Left forelimb (tissue), 1 donor: ENCODE measurements around the gene AOPEP.
"Not testable (repeated sequence)": the region's sequence is repeated elsewhere in the genome, so short reads cannot be mapped to it uniquely, and the experiment has no call there.

Experiments used
- DNase-seq: peaks from one replicate; pipeline ENCODE4 v3.0.0-alpha.2; 2018; ENCODE audit warnings: low spot score

Gene AOPEP

DNA sequence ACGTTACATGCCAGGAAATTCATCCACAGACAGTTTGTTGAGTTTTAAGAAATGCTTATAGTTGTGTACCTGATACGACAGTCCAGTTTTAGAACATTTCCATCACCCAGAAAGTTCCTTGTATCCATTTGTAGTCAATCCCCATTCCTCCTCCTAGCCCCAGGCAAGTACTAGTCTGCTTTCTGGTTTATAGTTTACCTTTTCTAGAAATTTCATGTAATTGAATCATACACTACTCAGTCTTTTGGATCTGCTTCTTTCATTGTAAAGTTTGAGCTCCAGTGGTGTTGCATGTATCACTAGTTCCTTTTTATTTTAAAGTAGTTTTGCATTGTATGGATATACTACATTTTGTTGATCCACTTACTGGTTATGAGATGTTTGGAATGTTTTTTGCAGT, 291.2 kb downstream of the AOPEP start:
- no peak for DNase-seq

GRCh38 chr9:95018099-95018936, 291.8 kb downstream of the AOPEP start:
- DNase-seq, result no peak

- not testable (repeated sequence) for DNase-seq
Observed at GRCh38 chr9:95020644-95021043, 294.1 kb downstream of the AOPEP start.

GRCh38 chr9:95021166-95021886, 294.8 kb downstream of the AOPEP start:
- DNase-seq, result no peak

DNA sequence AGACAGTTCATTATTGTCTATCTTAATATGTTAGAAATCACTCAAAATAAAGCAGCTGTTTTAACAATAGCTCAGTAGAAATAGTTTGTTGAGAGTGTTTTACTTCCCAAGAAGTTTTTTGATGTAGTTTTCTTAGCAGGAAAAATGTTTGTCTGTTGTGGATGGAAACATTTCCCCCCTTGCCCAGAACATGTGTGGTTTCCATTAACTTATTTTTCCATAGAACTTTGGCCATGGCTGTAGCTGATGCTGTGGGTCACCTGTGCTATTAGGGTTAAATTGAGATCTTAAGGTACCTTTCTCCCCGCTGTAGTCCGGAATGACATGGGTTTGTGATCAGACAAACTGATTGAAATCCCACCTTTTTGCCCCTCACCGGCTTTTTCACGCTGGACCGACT, 296.2 kb downstream of the AOPEP start:
- no peak for DNase-seq

DNA sequence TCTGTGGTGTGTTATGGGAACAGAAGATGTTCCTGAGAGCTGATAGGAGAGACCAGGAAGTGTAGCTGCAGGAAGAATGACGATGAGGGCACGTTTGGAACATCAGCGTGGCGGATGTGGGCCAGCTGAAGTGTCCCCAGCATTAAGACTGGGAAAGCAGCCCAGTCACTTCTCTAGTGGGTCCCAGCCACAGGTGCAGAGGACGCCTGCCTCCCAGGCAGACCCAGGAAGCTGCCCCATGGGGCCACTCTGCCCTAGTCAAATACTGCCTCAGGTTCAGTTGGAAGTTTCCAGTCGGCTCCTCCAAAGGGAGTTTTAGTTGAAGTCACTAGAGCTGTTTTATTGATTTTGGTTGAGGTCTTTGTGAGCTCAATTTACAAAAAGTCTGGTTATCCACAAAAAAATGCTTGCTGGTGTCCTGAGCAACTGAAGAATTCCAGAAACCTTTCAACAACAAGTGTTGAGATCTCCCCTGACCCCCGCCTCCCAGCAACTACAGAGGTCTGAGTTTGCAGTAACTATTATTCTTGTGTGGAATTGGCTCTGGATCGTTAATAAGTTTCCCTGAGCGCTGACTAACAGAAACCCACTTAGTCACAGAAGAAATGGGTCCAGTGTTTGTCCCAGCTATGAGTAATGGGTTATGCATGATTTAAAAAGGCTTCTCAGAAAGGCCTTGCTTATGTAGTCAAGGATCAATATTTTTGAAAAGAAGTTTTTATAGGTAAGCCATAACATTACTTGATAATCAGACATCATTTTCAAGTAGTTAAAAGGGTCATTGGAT, 296.9 kb downstream of the AOPEP start:
- no peak for DNase-seq

DNA sequence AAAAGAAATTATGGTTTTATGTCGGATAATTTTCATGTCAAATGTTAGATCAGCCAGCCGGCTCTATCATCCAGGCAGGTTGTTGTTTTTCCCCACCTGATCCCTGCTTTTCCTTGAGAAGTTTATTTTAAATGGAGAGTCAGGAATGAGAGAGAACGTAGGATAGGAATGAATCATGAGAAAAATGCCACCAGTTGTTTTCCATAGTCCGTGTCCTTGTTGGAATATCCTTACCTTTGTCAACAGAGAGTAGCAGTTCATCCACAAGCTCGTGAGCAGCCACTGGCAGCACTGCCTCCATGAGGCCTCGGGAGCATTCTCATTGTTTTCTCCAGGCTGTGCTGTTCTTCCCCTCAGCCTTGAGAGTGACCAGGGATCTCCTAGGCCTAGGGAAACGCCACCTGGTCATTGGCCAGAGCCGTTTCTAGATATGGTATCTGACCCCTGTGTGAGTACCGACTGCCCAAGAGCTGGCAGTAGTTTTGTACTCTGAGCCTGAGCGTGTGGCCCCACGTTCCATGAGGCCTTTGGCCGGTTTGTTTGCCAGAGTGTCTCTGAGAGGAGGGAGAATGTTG, 297.7 kb downstream of the AOPEP start:
- DNase-seq, result no peak

DNA sequence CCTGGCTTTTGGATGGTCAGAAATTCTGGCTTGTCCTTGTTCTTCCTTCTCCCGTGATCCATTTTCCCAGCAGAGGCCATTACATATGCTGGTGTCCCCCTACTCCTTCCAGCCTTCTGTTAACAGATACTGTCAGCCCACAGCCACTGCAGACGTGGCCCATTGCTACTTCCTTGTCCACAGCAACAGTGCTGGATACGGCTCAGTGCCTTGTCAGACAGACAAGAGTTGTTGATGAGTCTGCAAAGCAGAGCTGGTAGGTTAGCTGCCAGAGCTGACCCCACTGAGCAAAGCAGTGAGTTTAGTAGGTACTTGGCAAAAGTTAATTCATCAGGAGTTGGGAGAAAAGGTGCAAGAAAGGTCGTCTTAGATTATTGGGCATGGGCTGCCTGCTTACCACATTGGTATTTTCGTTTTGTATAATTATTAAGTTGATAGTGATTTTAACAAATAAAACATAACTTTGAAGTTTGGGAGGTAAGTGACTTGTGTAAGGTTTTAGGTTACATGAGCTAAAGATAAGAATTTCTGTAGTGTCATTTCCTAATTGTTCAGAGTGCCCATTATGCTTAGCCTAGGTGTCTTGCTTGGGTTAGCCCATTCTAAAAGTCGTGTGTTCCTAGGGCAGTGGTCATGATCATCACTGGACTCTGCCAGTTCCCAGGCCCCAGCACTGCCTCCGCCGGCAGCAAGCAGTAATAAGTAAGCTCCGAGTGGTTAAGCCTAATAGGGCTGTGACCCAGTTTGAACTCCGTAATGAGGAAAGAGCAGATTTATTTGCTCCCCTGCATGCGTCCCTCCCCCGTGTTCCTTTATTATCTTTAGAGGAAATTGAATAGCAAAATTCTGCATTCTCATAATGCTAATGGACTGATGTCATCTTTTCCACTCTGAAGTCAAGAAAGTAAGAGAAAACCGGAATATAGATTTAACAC, 299.0 kb downstream of the AOPEP start:
- DNase-seq, result no peak

- DNase-seq, result no peak
Observed at GRCh38 chr9:95026148-95026524, 299.6 kb downstream of the AOPEP start.

DNA sequence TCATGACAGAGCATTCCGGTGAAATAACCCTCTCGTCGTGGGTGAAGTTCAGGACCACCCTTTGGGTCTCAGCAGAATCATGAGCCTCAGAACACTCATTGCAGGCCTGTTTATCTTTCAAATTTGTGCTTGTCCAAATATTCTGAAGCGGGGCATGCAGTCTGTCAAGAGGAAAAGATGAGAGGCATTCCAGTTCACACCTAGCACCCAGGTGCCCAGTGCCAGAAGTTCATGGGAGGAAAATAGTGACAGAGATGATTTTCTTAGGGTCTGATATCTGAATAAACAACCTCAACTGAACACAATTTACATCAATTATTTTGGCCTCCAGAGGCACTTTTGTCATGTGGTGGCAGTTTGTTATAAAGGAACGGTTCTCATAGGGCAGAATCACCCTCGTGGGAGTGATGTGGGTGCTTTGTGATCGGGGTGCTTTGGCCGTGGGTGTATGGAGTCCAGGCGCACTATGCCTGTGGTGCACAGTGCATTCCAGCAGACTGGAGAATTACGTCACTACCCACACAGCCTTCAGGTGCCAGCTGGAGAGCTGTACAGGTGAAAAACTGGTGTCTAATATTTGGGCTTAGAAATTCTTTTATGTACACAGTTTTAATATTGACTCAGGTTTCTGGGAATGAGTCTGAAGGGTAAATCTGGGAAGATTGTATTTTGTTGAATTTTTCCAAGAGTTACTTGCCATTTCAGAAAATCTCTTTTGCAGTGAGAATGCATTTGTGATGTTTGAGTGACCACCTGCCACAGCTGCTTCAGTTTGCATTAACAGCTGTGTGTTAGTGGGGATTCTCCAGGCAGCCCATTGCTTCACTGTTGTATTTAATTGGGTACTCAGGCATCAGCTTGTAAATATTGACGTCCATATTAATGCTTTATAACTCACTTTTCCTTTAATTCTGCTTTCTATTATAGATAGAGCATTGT, 301.7 kb downstream of the AOPEP start:
- no peak for DNase-seq

DNA sequence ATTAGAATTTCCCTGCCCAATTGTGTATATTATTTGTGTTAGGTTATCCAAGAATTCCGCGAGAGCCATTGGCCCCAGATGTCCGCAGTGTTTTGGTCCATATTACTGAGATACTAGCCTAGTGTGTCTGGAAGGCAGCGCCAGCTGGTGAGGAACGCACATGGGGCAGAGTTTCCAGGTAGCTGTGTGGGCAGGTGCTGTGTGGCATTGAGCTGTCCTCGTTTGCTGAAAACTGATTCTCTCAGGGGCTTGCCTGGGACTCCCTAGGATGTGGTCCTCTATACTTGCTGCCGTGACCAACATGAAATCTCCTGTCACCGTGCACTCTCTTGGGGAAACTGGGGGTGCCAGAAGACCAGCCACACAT, 302.3 kb downstream of the AOPEP start:
- DNase-seq, result no peak

- DNase-seq, result no peak
Observed at GRCh38 chr9:95029288-95029687, 302.8 kb downstream of the AOPEP start.

DNA sequence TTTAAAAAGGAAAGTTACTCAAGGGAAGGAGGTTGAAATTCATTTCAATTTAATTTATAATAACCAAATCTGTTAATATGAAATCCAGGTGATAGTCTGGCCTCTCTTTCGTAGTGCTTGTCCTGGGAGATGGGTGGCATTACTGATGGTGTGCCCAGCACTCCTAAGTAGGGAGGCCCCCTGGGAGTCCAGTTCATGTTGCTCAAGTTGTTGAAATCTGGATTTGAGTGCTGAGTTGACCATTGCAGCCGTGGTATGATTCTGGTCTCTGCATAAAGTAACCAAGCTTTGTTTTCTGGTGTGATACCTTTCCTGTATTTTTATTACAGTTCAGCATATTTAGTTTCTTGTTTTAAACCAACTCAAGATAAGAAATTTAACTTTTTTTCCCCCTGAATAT, 303.2 kb downstream of the AOPEP start:
- DNase-seq, result no peak

DNA sequence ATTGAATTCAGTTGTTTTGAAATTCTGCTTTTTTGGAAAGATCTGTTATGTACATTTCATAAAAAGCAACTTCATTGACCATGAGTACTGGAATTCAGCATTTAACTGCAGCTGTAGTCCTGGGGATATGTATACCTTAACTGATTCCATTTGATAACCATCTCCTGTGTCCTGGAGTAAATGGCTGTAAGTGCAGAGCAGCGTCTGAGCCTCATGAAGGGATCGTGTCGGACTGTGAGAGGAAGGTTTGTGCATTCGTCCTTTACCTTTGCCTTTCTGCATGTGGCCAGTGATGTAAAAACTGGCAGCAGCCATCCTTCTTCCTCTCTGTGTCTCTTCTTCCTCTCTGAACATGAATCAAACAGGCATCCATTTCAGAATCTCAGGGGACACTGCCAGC, 303.8 kb downstream of the AOPEP start:
- DNase-seq, result no peak

DNA sequence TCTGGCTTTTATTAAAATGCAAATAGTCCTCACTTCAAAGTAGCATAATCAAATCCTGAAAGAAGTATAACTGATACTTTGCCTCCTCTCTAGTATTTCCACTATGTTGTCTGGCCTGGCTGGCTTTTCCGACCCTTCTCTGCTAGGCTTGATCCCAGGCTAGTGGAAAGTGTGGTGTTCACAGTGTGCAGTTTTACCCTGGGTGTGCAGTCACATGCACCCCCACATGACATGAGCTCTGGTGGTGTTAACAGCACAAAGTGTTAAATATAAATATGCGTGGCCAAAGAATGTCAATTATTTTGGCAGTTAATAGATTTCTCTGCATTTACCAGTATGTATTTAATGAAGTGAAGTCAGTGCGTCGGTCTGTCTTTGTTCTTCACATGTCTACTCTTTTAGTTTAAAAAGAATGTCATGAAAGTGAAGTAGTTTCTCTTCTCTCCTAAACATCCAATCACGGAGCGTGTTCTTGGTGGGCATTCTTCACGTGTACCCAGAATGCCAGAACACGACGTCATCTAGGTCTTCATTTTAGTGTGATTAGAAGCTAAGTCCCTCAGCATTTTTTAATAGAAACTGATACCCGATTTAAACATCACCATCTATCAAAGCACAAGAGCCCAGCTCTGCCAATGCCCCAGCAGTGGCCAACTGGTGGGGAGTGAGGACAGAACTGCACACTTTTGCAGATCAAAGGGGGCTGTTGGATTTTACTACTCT, 304.6 kb downstream of the AOPEP start:
- no peak for DNase-seq

GRCh38 chr9:95031711-95032461, 305.4 kb downstream of the AOPEP start:
- DNase-seq, result no peak

GRCh38 chr9:95032580-95033341, 306.3 kb downstream of the AOPEP start:
- no peak for DNase-seq

- DNase-seq, result no peak
Observed at GRCh38 chr9:95035846-95036245, 309.3 kb downstream of the AOPEP start.
